ENCODE data around the gene TBC1D3H.
"Not testable (repeated sequence)": the region's sequence is repeated elsewhere in the genome, so short reads cannot be mapped to it uniquely, and the experiment has no call there.

Gene TBC1D3H

GRCh38 chr17:36388385-36389245 lies at the start of gene TBC1D3H:
TBC1D3H (minus strand) TSS chr17:36388435; CDS start chr17:36386895, 1,540 bp downstream.
- DNase-seq = not testable (repeated sequence)

GRCh38 chr17:36428891-36429290 lies 40.7 kb upstream of the TBC1D3H start:
- not testable (repeated sequence) for DNase-seq

- not testable (repeated sequence) for DNase-seq
These were observed 27.1 kb upstream of the TBC1D3H start for GRCh38 chr17:36415180-36415941.

- not testable (repeated sequence) for DNase-seq
These were observed 2.9 kb upstream of the TBC1D3H start for GRCh38 chr17:36390943-36391645.

GRCh38 chr17:36375938-36376337 lies 12.3 kb downstream of the TBC1D3H start:
- not testable (repeated sequence) for DNase-seq

- DNase-seq = not testable (repeated sequence)
These were observed 25.7 kb downstream of the TBC1D3H start for GRCh38 chr17:36362496-36362895.

Measured in activated CD8-positive, alpha-beta memory T cell treated with anti-CD3 and anti-CD28 coated beads, Interleukin-2, amount 50 U/mL, for 4 hours (primary cell).